ENCODE data around the gene CCL8. TPM values are rescaled to one million over a fixed set of nuclear protein-coding genes. Genes with fewer than 3 reads are reported as not detected.

The CCL8 gene
- total RNA-seq, 6 donors from 2014 or later, result 0.29 to 3.2 (median 1.4) TPM; not detected in 3

DNA sequence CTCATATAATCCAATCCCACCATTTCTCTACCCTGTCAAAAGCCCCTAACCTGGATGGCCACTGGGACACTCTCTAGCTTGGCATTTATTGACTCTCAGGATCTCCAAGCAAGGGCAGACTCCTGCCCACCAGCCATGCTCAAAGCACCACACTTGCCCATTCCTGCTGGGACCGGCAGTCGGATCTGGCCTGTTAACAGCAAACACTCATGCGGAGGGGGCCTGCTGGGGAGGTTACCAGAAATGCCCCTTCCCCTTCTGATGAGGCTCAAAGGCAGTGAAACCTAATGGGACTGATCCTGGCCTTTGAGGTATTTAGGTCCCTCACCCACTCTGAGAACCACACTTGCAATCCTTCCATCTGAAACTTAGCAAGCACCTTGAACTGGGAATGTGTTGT lies 50.3 kb downstream of the CCL8 start:
- Histone ChIP-seq H3K27ac (no peak overlapping the region), H3K4me1 (peaks cover 4 to 21% (median 7%) of the 10 kb centered on the region in 4 donors), H3K36me3 (no peaks in the 10 kb centered on the region), H3K27me3 (no peaks in the 10 kb centered on the region), H3K4me3 (no peak overlapping the region), H3K9me3 (no peaks in the 10 kb centered on the region)
- ATAC-seq (ENCODE audit: low FRiP score in 2 of 2), result no peak
- 96% methylated on average over 3 of the region's 3 CpGs; no CpG with 5 or more reads in 1 of the 2 donors for WGBS, 2 donors
- TF ChIP-seq POLR2A (IDR thresholded peaks at IDR 0.05) (no peak), POLR2AphosphoS5 (IDR thresholded peaks at IDR 0.05) (no peak), EP300 (IDR thresholded peaks at IDR 0.05) (no peak)
- TF ChIP-seq, protein P1, sequence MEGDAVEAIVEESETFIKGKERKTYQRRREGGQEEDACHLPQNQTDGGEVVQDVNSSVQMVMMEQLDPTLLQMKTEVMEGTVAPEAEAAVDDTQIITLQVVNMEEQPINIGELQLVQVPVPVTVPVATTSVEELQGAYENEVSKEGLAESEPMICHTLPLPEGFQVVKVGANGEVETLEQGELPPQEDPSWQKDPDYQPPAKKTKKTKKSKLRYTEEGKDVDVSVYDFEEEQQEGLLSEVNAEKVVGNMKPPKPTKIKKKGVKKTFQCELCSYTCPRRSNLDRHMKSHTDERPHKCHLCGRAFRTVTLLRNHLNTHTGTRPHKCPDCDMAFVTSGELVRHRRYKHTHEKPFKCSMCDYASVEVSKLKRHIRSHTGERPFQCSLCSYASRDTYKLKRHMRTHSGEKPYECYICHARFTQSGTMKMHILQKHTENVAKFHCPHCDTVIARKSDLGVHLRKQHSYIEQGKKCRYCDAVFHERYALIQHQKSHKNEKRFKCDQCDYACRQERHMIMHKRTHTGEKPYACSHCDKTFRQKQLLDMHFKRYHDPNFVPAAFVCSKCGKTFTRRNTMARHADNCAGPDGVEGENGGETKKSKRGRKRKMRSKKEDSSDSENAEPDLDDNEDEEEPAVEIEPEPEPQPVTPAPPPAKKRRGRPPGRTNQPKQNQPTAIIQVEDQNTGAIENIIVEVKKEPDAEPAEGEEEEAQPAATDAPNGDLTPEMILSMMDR (IDR thresholded peaks at IDR 0.05), result no peak
- DNase-seq, result no peak

DNA sequence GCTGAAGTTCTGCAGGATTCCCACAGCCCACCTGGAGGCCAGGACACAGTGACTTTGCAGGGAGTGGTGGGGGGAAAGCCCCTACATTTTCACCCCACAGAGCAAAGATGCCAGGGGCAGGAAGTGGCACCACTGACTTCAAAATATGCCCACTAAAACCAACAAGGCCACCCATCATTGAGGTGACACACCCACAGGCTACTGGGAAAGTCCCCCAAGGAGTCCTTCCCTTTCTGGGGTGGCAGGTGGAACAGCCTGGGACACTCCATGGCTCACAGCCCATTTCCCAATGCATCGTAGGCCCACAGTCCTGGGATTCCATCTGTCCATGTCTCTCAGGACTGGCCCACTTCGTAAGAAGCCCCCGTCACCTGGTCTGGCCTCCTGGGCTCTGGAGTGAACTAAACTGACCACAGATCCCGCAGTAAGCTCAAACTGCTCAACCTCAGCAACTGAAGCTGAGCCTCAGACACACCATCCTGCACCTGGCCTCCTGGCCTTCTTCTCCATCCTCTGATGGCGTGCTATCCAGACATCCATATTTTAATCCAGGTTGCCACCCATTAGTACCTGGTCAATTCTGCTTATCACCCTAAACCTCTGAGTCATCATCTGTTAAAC lies 51.3 kb downstream of the CCL8 start:
- no peak for ATAC-seq (ENCODE audit: low FRiP score in 2 of 2)
- 93 to 99% methylated on average over 4 to 5 of the region's 5 CpGs for WGBS, 2 donors
- H3K27ac ChIP-seq, result no peak overlapping the region
- H3K9me3 ChIP-seq, result no peaks in the 10 kb centered on the region
- H3K36me3 ChIP-seq, result no peaks in the 10 kb centered on the region
- peaks cover 4 to 21% (median 7%) of the 10 kb centered on the region in 4 donors for H3K4me1 ChIP-seq
- no peak for TF ChIP-seq POLR2AphosphoS5 (IDR thresholded peaks at IDR 0.05)
- TF ChIP-seq EP300 (IDR thresholded peaks at IDR 0.05), result no peak
- no peak overlapping the region for H3K4me3 ChIP-seq
- DNase-seq, result no peak
- H3K27me3 ChIP-seq, result no peaks in the 10 kb centered on the region

DNA sequence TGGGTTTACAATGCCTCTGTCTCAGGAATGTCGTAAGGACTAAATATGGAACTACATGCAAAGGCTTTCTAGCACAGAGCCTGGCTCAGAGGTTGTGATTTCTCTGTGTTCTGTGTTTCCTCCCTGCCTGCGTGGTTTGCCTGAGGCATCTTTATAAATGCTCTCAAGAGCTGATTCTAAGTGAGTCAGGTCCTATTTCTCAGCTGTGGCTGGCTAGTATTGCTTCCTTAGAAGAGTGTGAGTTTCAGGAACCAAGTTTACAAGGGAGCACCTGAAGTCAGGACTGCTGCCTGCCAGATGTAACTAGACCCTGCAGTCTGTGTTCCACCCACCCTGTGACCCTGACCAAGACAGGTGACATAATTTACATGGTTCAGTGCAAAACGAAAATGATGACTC lies 51.8 kb downstream of the CCL8 start:
- no peaks in the 10 kb centered on the region for H3K36me3 ChIP-seq
- H3K4me1 ChIP-seq, result peaks cover 4 to 21% (median 7%) of the 10 kb centered on the region in 4 donors
- TF ChIP-seq, protein P1 (IDR thresholded peaks at IDR 0.05), result no peak
- TF ChIP-seq EP300 (IDR thresholded peaks at IDR 0.05), result no peak
- TF ChIP-seq POLR2A (IDR thresholded peaks at IDR 0.05), result no peak
- no peak for TF ChIP-seq POLR2AphosphoS5 (IDR thresholded peaks at IDR 0.05)
- H3K9me3 ChIP-seq, result no peaks in the 10 kb centered on the region
- 52 to 65% methylated on average over 3 of the region's 3 CpGs for WGBS, 2 donors
- no peak overlapping the region for H3K4me3 ChIP-seq
- DNase-seq (no peak), ATAC-seq (ENCODE audit: low FRiP score in 2 of 2) (no peak)
- no peaks in the 10 kb centered on the region for H3K27me3 ChIP-seq
- H3K27ac ChIP-seq, result no peak overlapping the region

Other genes with a start within 250 kb of the CCL8 start
- gene CCL2, start 64.2 kb upstream of the CCL8 start, total RNA-seq, result 10 to 100 TPM; 11.5 to 100.0 (median 15.6) TPM
- gene CCL7, start 49.2 kb upstream of the CCL8 start, total RNA-seq, result under 1 TPM in 1 of 6 donors, not detected in 5; 0.34 TPM
- gene CCL11, start 33.7 kb upstream of the CCL8 start, total RNA-seq, result 1 to 10 TPM in 1 of 6 donors, not detected in 5; 1.2 TPM
- 10 to 100 TPM in 1 of 6 donors, 1 to 10 TPM in 2, under 1 TPM in 2, not detected in 1; 0.76 to 16.7 (median 1.9) TPM for gene CCL13, start 37.0 kb downstream of the CCL8 start, total RNA-seq
- not detected for gene CCL1, start 43.8 kb downstream of the CCL8 start, total RNA-seq